ENCODE measurements around the gene GNLY.

DNA sequence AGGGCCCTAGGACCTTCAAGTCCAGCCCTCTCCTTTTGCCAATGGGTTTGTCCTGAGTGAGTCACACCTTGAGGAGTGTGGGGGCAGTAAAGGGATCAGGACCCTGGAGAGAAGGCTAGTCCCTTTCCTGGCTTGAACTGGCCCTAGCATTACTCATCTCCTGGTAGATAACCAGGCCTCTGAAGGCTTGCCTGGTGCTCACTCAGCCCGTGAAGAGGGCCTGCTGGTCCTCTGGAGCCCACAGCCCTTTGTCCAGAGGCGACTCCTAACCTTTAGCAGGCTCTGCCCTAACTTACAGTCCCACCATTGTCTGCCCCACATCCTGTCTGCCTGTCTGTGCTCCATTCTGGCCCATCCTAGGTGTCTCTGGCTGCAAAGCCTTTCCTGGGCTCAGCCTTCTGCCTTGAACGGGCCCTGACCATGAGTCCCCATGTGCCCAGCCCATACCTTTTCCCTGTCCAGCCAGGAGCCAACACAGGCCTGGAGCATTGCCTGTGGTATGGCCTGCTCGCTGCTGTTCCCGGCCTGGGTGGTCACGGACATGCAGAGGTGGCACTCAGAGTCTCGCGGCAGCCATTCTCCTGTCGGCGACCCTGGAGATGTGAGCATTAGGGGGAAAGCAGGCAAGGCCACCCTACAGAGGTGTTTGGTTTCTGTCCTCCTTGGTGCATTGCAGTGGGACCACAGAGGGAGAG is 31.1 kb upstream of the GNLY start:
- TF ChIP-seq, protein P1, sequence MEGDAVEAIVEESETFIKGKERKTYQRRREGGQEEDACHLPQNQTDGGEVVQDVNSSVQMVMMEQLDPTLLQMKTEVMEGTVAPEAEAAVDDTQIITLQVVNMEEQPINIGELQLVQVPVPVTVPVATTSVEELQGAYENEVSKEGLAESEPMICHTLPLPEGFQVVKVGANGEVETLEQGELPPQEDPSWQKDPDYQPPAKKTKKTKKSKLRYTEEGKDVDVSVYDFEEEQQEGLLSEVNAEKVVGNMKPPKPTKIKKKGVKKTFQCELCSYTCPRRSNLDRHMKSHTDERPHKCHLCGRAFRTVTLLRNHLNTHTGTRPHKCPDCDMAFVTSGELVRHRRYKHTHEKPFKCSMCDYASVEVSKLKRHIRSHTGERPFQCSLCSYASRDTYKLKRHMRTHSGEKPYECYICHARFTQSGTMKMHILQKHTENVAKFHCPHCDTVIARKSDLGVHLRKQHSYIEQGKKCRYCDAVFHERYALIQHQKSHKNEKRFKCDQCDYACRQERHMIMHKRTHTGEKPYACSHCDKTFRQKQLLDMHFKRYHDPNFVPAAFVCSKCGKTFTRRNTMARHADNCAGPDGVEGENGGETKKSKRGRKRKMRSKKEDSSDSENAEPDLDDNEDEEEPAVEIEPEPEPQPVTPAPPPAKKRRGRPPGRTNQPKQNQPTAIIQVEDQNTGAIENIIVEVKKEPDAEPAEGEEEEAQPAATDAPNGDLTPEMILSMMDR (IDR thresholded peaks at IDR 0.05), result no peak
- TF ChIP-seq POLR2A (IDR thresholded peaks at IDR 0.05), result no peak

Measured in right lobe of liver (tissue), 4 donors.